Thoracic aorta (tissue), 2 donors: ENCODE measurements around the gene ENTPD6. TPM values are rescaled to one million over a fixed set of nuclear protein-coding genes. Genes with fewer than 3 reads are reported as not detected.
A peak's percentile ranks its signal among the peaks of the same experiment; 100 is the strongest.

Experiments
- ATAC-seq: fragments of 150-250 bp; one replicate; pipeline ENCODE4 v1.8.0; 2017; ENCODE audit warnings: low read depth; ENCODE audit not compliant: insufficient number of reproducible peaks, low FRiP score
- DNase-seq: peaks from one replicate; pipeline ENCODE4 v3.0.0-alpha.2; 2020; ENCODE audit warnings: low spot score
- H3K27ac ChIP-seq, 2 donors: fragments of 200-600 bp; sonication (generic); 1 replicate in 1 of 2; 2 replicates in 1 of 2; pipeline ENCODE4 v1.5.1; 2016; ENCODE audit warnings: mild to moderate bottlenecking in 2 of 2, moderate library complexity in 2 of 2
- H3K27me3 ChIP-seq: fragments of 200-600 bp; sonication (generic); replicated peaks from 2 replicates; pipeline ENCODE4 v1.6.0; 2016; ENCODE audit warnings: mild to moderate bottlenecking; ENCODE audit not compliant: insufficient read depth
- H3K36me3 ChIP-seq: fragments of 200-600 bp; sonication (generic); one replicate; pipeline ENCODE4 v1.5.1; 2016
- H3K4me1 ChIP-seq, 2 donors: fragments of 200-600 bp; sonication (generic); 1 replicate in 1 of 2; 2 replicates in 1 of 2; pipeline versions ENCODE4 v1.5.1 to v1.6.0; 2016; ENCODE audit warnings: low read depth in 2 of 2, mild to moderate bottlenecking in 1 of 2; ENCODE audit not compliant: control insufficient read depth in 1 of 2
- H3K4me3 ChIP-seq: fragments of 200-600 bp; sonication (generic); 2 replicates; pipeline ENCODE4 v1.5.1; 2016; ENCODE audit warnings: mild to moderate bottlenecking
- H3K9me3 ChIP-seq: fragments of 200-600 bp; sonication (generic); 2 replicates; pipeline ENCODE4 v1.5.1; 2016
- CTCF ChIP-seq: fragments of 200-600 bp; sonication (generic); IDR thresholded peaks from one replicate; pipeline ENCODE4 v1.5.1; 2019; ENCODE audit warnings: antibody characterized with exemption
- total RNA-seq, 2 donors: library from RNA; depleted of rRNA; stranded (reverse); fragments of >200 nt; gene quantifications; one replicate each; pipeline versions ENCODE4 v1.1.0 to v1.2.3, GENCODE V29; 2016

The ENTPD6 gene
- total RNA-seq, 2 donors from 2014 or later: 82.0 to 107 TPM

- H3K27me3 ChIP-seq: no peaks in the 10 kb centered on the region
- H3K4me3 ChIP-seq: no peak overlapping the region
- no peaks in the 10 kb centered on the region for H3K9me3 ChIP-seq
- peaks cover 27 to 33% of the 10 kb centered on the region in 2 donors for H3K4me1 ChIP-seq
- no peak overlapping the region for H3K27ac ChIP-seq
- no peak for DNase-seq
- ATAC-seq: no peak
- no peak for TF ChIP-seq CTCF
- H3K36me3 ChIP-seq: no peaks in the 10 kb centered on the region
Measured at GRCh38 chr20:25242231-25242630, 46.7 kb downstream of the ENTPD6 start.

- no peak for TF ChIP-seq CTCF
- DNase-seq (no peak), ATAC-seq (no peak)
- Histone ChIP-seq H3K4me3 (no peak overlapping the region), H3K4me1 (peaks cover 17 to 22% of the 10 kb centered on the region in 2 donors), H3K27ac (no peak overlapping the region), H3K36me3 (no peaks in the 10 kb centered on the region), H3K27me3 (no peaks in the 10 kb centered on the region), H3K9me3 (no peaks in the 10 kb centered on the region)
Measured at GRCh38 chr20:25243416-25243979, 48.0 kb downstream of the ENTPD6 start.

- Histone ChIP-seq H3K27ac (no peak overlapping the region), H3K4me3 (no peak overlapping the region), H3K4me1 (peaks cover 8 to 18% of the 10 kb centered on the region in 2 donors), H3K36me3 (no peaks in the 10 kb centered on the region), H3K27me3 (no peaks in the 10 kb centered on the region), H3K9me3 (no peaks in the 10 kb centered on the region)
- DNase-seq: no peak
- no peak for ATAC-seq
- TF ChIP-seq CTCF: no peak
Measured at GRCh38 chr20:25244976-25245375, 49.5 kb downstream of the ENTPD6 start.

GRCh38 chr20:25245461-25245860 lies 49.9 kb downstream of the ENTPD6 start:
- no peak for ATAC-seq
- no peak overlapping the region for H3K4me3 ChIP-seq
- H3K4me1 ChIP-seq: peaks cover 12 to 22% of the 10 kb centered on the region in 2 donors
- H3K27me3 ChIP-seq: no peaks in the 10 kb centered on the region
- TF ChIP-seq CTCF: no peak
- no peak overlapping the region for H3K27ac ChIP-seq
- no peaks in the 10 kb centered on the region for H3K36me3 ChIP-seq
- H3K9me3 ChIP-seq: no peaks in the 10 kb centered on the region
- no peak for DNase-seq

- no peaks in the 10 kb centered on the region for H3K9me3 ChIP-seq
- TF ChIP-seq CTCF: no peak
- peaks cover 14 to 31% of the 10 kb centered on the region in 2 donors for H3K4me1 ChIP-seq
- H3K4me3 ChIP-seq: peak overlapping the region; percentile 76
- DNase-seq (no peak), ATAC-seq (no peak)
- H3K27me3 ChIP-seq: no peaks in the 10 kb centered on the region
- H3K27ac ChIP-seq: peak overlapping the region; percentile 94 to 95
- H3K36me3 ChIP-seq: no peaks in the 10 kb centered on the region
Measured at GRCh38 chr20:25246182-25246999, 50.9 kb downstream of the ENTPD6 start.
